Stimulated activated CD4-positive, alpha-beta T cell treated with anti-CD3 and anti-CD28 coated beads, Interleukin-2, amount 100 ng/mL, for 24 hours (primary cell): Measurements from ENCODE around the gene ADCY4.

Source experiments
- DNase-seq, 2 donors: peaks; one replicate each; pipeline ENCODE4 v3.0.0-alpha.2; 2020

Gene ADCY4

GRCh38 chr14:24314377-24315193, 20.3 kb downstream of the ADCY4 start:
- no peak for DNase-seq

GRCh38 chr14:24313913-24314312, 21.0 kb downstream of the ADCY4 start:
- DNase-seq = no peak

GRCh38 chr14:24312736-24313507, 21.9 kb downstream of the ADCY4 start:
- no peak for DNase-seq

- no peak for DNase-seq
Measured at GRCh38 chr14:24311837-24312615, 22.8 kb downstream of the ADCY4 start.

GRCh38 chr14:24310646-24311604, 23.9 kb downstream of the ADCY4 start, which contains the start of gene LTB4R:
LTB4R (plus strand) TSS chr14:24311502; CDS start chr14:24315652, 4,150 bp downstream.
- peak; percentile 65 to 66 for DNase-seq

GRCh38 chr14:24310265-24310645, 24.6 kb downstream of the ADCY4 start:
- DNase-seq = no peak

GRCh38 chr14:24309538-24310264, 25.2 kb downstream of the ADCY4 start, which contains the start of gene LTB4R2:
LTB4R2 (plus strand) TSS chr14:24310140; CDS start chr14:24310665, 525 bp downstream.
- no peak for DNase-seq

GRCh38 chr14:24308342-24309124, 26.3 kb downstream of the ADCY4 start:
- DNase-seq = no peak

GRCh38 chr14:24307575-24308341, 27.1 kb downstream of the ADCY4 start, which contains the start of gene CIDEB:
CIDEB (minus strand) TSS chr14:24307977; CDS start chr14:24307858, 119 bp downstream.
- DNase-seq = peak; percentile 68 to 70

- no peak for DNase-seq
Measured at GRCh38 chr14:24307156-24307574, 27.7 kb downstream of the ADCY4 start.

GRCh38 chr14:24304019-24304387, 30.9 kb downstream of the ADCY4 start:
- DNase-seq = no peak

GRCh38 chr14:24300326-24300980, 34.4 kb downstream of the ADCY4 start:
- no peak for DNase-seq

GRCh38 chr14:24299255-24300191, 35.3 kb downstream of the ADCY4 start, which contains the start of the genes DHRS1 and NOP9:
DHRS1 (minus strand) TSS chr14:24299780; CDS start chr14:24299106, 674 bp downstream.
NOP9 (plus strand) TSS chr14:24299850; CDS start chr14:24299955, 105 bp downstream.
- peak; percentile 93 to 95 for DNase-seq

GRCh38 chr14:24298892-24299254, 36.0 kb downstream of the ADCY4 start:
- DNase-seq = no peak

GRCh38 chr14:24297190-24297964, 37.5 kb downstream of the ADCY4 start:
- no peak for DNase-seq

- DNase-seq = peak; percentile 74 to 79
Measured at GRCh38 chr14:24296341-24297157, 38.3 kb downstream of the ADCY4 start.
